Skin of body (tissue), 2 donors: ENCODE data around the gene CAMK1G. TPM values are rescaled to one million over a fixed set of nuclear protein-coding genes. Genes with fewer than 3 reads are reported as not detected.

Experiments
- DNase-seq: peaks from one replicate; lab custom pipeline; 2025; lab: John Stamatoyannopoulos, UW
- total RNA-seq: library from RNA; depleted of rRNA; stranded (reverse); fragments of >200 nt; gene quantifications from one replicate; pipeline ENCODE4 v1.2.3, GENCODE V29; 2014

CAMK1G gene
- total RNA-seq, 1 donor from 2014 or later: not detected

- no peak for DNase-seq
These were observed 18.7 kb upstream of the CAMK1G start for GRCh38 chr1:209564849-209565248.

GRCh38 chr1:209565759-209566678 is 17.5 kb upstream of the CAMK1G start:
- DNase-seq: peak; percentile 34

- no peak for DNase-seq
These were observed 15.8 kb upstream of the CAMK1G start for GRCh38 chr1:209567698-209568175.

GRCh38 chr1:209569455-209570207 is 13.9 kb upstream of the CAMK1G start:
- peak; percentile 14 for DNase-seq

GRCh38 chr1:209570743-209571142 is 12.8 kb upstream of the CAMK1G start:
- no peak for DNase-seq

DNA sequence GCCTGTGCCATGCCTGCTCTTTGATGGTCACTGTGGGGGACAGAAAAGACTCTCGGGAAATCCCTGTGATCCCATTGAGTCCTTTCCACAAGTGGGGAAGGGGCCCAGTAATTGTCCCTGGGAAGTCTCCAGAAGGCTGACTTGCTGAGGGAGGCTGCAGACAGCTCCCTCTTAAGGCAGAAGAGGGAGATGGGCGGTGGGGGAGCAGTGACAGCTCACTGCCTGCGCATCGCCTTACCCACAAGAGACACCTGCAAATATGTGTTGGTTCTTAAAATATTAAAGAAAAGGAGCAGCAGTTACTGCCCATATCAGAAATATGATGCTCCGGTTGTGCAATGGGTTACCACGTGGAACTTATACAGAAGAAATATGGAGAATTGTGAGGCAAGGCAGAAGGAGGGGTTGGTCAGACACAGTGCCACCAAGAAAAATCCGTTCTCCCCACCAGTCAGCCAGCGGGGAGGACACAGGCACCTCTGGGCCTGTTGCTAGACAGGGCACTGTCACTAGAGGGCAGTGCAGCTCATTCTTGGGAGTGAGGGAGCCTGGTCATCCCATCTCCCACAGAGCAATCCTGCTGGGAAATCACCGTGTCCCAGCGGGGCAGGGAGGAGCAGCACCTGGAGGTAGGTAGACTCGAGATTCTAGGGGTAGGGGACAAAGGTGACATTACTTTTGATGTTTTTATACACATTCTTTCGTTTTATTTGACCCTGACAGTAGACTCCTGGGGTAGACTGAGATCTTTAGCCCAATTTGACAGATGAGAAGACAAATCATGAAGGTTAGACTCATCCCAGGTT is 6.9 kb upstream of the CAMK1G start:
- no peak for DNase-seq

DNA sequence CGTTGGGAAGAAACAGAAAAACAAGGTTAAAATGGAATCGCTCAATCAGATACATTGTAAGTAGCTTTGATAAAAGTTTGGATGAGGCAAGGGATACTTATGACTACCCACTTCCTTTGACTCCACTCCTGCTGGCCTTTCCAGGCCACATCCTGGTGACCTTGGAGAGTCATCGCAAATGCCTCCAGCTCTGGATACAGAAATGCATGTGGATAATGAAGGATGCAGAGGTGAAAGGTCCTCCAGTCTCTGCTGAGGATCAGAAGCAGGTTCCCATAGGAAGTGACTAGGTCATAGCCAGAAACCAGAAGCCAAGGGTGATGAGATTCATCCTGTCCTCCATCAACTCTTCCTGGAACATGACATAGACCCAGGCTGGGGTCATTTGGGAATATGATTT is 6.2 kb upstream of the CAMK1G start:
- DNase-seq: no peak

DNA sequence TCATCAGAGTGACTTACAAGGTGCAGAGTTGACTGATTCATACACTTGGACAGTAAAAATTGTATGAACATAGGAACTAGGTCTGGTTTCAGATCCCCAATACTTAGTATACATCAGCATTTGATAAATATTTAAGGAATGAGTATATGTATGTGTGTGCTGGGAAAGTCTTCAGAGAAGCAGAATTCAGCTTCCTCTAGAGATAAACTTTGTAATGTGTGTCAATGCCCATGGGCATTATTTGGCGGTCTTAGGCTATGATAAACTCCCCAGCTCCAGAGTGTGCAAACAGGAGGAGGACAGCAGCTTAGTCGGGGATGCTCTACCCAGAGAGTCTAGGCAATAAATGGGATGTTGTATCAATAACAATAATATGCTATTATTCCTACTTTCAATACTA is 2.9 kb upstream of the CAMK1G start:
- DNase-seq: no peak

DNA sequence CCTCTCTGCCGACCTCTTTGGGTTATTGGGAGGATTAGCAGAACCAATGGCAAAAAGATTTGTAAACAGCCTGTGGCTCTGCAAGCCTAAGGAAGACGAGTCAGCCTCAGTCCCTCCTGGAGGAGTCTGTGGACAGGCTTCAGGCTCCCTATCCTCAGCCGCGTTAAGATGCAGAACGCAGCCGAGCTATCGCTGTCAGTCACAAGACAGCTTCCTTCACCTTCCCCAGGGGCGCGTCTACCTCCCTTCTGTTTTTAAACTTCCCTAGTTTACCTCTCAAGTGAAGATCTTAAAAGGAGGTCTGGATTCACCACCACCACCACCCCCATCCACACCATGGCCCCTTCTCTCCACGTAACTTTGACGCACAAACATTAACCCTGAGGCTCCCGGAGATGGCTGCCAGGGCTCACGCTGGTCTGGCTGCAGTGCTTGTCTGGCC is 738 bp downstream of the CAMK1G start:
- no peak for DNase-seq

DNA sequence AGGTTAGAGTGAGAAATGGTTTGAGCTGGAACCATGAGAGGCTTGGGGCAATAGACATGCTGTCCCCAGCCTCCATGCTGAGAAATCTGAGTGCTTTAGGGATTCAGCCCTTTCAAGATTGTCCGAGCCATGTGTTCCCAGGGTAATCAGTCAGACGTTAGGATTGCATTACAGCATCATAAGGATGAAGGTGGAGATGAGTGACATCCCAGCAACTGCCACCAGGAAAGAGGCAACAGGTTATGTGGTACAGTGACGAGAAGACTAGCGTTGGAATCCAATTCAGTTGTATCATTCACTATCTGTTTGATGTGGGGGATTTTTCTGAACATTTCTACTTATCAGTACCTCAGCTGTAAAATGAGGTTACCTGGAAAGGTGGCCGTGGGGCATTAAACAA is 1.7 kb downstream of the CAMK1G start:
- DNase-seq: no peak

DNA sequence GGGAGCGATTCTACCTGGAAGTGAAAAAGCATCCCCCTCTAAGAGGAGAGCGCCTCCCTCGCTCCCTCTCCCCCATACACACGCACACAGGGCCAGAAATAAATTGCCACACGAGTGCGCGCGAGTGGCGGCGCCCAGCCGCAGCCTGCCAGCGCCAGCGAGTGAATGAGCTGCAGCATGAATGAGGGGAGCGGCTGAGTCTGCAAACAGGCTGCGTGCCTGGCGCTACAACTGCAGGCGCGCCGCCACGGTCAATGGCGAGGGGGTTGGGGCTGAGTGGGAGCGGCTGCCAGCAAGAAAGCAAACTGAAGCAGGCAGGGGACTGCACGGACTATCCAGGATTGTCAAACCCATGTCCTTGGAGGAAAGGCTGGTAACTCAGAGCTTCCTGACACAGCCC is 2.2 kb downstream of the CAMK1G start:
- DNase-seq: peak; percentile 42

DNA sequence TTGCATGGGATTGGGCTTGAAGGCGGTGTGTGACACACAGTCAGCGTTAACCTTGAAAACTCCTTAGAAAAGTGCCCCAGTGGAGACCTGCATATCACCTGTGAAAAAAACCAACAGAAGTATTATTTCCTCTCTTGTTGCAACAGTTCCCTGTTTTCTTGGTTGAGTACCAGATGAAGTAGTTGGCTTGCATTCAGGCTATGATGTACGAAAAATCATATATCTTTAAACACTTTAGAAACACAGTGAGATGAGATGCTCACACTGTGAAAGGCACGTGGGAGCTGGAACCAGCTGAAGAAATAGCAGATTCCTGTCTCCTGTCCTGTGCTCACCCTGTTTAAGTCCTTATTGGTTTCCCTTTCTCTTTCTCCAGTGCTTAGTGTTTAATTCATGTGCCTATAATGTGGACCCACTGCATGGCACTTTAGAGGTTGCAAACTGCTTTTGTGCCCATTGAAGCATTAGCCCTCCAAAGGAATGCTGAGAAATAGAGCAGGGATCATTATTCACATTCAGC is 2.8 kb downstream of the CAMK1G start:
- DNase-seq: no peak

DNA sequence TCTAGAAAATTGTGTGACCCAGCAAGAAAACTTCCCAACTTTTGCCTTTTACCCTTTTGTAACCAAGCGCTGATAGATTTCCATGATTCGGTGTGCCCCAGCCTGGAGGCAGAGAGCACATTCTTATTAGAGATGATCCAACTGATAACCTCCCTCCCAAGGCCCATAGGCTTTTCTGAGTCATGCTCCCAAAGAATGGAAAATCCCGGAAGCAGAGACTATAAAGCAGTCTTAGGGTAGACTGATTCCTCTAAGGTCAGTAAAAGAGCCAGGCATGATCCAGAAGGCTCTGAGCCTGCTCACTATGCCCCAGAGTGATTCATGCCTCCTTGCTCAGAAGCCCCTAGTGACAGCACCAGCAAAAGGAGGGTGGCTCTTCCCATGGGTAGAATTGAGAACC is 4.3 kb downstream of the CAMK1G start:
- no peak for DNase-seq

GRCh38 chr1:209589440-209589839 is 5.9 kb downstream of the CAMK1G start:
- DNase-seq: no peak

DNA sequence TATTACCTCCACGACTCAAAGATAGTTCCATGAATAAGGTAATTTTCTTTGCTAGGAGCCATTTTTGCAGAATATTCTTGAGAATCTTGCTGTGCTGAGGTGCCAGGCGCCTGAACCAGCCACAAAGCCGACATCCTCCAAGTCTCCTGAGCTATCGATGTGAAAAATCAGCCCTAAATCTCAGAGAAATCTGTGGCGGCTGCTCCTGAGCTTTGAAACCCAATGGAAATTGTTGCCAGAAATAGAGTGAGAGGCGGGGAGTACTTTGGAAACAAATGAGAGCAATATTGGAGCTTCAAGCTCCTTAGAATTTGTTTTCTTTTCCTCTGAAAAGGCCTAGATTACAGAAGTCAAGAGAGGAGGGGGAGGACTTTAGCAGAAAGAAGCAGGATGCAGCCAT is 6.3 kb downstream of the CAMK1G start:
- DNase-seq: no peak

GRCh38 chr1:209590405-209590804 is 6.9 kb downstream of the CAMK1G start:
- no peak for DNase-seq

GRCh38 chr1:209593747-209594146 is 10.2 kb downstream of the CAMK1G start:
- DNase-seq: no peak

DNA sequence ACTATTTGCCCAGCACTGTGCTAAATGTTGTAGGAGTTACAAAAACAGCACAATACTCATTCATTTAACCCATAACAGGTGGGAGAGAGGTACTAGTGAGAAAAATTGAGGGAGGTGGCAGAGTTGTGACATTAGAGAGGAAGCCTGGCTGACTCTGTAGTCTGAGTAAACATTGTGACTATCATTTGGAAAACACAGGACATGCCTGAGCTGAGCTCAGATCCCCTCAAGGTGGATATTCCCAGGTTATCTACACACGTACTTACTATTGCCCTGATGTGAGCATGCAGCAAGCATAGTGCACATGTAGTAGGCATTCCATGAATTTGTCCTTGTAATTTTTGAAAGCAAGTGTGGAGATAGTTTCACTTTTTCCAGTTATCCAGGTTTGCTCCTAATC is 10.9 kb downstream of the CAMK1G start:
- DNase-seq: no peak

DNA sequence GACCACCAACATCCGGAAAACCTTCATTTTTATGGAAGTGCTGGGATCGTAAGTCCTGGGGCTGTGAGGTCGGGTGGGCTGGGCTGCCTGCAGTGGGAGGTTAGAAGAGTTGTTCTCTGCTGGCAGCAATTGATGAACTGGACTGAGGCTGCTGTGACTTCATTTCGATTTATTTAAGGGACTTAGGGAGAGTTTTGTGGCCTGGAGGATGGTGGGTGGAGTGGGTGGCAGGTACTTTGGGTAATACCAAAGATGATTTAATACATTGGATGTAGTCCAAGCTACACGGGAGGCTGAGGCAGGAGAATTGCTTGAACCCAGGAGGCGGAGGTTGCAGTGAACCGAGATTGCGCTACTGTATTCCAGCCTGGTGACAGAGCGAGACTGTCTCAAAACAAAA is 11.5 kb downstream of the CAMK1G start:
- DNase-seq: no peak

DNA sequence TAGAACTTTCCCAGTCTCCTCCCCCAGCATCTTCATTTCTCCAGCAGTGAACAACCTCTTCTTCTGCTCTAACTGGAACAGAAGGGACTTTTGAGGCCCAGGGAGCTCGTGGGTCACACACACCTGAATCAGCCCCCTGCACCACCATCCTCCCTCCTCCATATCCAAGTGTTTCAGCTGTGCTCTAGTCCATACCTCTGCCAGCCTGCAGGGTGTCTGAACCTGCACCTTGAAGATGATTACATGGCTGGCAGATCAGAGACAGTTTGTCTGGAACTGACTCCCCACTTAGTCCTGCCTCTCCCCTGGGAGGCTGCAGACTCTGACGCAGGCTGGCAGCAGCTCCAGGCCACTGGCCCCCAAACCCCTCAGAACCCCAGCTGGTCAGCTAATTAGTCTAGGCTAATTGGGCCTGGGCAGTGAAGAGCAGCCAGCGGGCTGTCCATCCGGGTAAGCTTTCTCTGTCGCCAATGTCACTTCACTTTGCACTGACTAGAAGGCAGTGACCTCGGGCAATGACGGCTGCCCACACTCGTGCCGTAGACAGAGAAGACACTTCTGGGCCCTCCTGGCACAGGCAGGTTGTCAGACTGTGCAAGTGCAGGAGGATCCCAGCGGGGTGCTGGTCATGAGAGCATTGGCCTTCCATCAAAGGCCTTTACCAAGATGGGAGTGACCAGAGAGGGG is 12.2 kb downstream of the CAMK1G start:
- no peak for DNase-seq

GRCh38 chr1:209597499-209597898 is 14.0 kb downstream of the CAMK1G start:
- DNase-seq: no peak
